ENCODE results near the gene MAP2K5.

The MAP2K5 gene

DNA sequence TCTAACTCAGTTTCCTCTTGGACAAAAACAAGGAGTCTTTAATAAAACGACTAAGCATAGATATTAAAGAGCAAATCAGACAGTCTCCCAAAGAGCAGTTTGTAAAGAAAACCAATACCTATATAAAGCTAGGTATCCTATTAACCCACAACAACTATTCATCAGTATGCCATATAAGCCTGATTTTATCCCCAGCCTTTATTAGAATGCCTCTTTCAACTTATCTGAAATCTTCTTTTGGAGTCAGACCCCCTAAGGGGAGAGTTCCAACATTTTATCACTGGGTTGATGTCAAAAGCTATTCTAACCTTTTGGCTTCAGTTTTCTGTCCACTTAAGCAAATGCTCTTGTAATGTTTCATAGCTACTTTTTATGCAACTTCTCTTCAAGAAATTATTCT is 17.8 kb downstream of the MAP2K5 start:
- DNase-seq, result no peak

DNA sequence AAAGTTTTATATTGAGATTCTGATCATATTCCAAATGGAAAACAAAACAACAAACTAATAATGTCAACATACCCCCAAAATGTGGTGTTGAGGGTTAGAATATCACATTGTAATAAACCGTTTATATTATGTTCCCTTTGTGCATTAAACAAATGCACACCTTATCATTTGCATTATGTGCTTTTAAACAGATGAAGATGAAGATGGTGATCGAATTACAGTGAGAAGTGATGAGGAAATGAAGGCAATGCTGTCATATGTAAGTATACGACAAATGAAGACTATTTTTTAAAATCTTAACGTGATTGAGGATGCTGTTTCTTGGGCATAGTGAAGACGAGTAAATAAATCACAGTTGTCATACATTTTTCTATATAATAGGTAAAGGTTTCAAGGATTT is 20.6 kb downstream of the MAP2K5 start:
- DNase-seq, result no peak

- DNase-seq, result no peak
These were observed 21.8 kb downstream of the MAP2K5 start for GRCh38 chr15:67564021-67564967.

DNA sequence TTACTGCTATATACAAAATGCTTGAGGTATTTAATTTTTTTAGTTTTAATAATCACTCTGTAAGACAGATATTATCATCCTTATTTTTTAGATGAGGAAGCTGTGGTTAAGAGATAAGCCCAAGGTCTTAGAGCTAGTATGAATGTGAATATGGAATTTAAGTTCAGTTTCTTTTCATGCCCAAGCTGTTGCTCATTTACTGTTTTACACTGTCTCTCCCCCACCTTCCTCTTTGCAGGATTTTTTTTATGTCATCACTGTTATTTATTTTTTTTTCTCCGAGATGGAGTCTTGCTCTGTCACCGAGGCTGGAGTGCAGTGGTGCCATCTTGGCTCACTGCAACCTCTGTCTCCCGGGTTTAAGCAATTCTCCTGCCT is 22.5 kb downstream of the MAP2K5 start:
- DNase-seq, result no peak

DNA sequence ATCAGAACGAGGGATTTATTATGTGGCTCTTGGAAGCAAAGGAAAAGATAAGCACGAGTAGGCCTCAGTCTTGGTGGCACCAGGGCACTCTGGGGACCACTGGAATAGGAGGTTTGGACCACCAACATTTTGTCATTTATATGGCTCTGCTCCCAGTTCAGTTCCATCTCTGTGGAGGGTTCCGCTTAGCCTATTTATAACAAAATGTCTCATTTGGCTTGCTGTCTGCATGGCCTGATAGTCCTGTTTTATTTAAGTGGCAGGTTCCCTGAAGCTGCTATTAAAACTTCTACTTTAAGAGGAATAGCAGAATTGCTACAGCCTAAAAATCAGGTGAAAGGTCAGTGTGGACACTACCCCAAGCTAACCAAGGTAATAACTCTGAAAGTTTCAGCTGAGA is 27.2 kb downstream of the MAP2K5 start:
- DNase-seq, result no peak

DNA sequence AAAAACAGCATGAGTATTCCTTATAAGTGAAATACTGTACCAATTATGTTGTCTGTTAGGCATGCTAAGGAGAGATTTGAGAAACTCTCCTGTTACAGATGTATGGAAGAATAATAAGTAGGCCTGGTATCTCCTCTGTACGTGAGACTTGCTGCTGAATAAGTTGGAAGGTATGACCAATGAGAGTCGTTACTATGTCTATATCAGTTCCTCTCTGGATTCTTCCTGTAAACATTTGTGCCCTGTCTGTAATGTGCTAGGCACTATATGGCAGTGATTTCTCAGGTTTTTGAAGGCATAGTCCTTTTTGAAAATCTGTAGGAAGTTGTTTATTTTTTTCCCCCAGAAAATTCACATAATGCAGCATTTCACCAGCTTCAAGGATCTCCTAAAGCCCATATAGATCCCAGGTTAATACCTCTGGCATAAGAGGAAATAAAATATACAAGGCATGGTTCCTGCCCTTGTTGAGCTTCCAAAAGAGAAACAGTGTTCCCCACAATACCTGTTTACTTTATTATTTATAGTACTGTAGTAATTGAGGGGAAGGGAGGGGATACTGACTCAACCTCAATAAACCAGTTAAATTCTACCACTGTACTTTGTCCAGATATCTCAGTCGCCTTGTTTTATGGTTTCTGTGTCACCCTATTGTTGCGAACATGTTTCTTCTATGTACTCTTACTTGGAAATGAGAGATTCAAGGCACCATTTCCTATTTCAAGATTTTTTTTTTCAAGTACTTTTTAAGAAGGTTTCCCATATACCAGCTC is 28.6 kb downstream of the MAP2K5 start:
- no peak for DNase-seq

DNA sequence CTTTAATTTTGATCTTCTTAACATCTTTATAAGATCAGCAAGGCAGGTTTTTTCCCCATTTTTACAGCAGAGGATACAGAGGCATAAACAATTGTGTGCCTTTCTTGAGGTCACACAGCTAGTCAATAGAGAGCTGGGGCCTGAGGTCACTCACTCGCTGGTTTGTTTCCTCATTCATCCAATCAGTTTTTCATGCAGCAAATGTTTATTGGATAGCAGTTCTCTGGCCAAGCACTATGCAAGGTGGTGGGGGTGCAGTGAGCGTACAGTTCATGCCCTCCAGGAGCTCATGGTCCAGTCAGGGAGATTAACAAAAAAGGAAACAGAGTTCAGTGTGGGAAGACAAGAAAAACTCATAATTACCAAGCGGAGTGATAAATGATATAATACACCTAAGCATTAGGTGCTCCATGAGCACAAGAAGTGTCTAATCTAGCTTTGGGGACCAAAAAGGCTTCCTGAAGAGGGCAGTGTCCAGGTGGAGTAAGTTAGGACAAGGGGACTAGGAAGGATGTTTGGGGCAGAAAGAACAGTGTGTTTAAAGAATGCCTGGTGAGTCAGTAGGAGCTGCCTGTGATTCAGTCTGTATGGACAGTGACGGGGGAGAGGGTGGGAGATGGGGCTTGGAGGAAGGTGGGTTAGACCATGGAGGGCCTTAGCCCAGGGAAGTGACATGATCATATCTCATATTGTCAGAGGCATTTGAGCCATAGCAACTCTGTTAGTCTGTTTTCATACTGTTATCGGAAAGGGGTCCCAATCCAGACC is 29.3 kb downstream of the MAP2K5 start:
- DNase-seq, result no peak

- no peak for DNase-seq
These were observed 30.7 kb downstream of the MAP2K5 start for GRCh38 chr15:67573194-67573593.

DNA sequence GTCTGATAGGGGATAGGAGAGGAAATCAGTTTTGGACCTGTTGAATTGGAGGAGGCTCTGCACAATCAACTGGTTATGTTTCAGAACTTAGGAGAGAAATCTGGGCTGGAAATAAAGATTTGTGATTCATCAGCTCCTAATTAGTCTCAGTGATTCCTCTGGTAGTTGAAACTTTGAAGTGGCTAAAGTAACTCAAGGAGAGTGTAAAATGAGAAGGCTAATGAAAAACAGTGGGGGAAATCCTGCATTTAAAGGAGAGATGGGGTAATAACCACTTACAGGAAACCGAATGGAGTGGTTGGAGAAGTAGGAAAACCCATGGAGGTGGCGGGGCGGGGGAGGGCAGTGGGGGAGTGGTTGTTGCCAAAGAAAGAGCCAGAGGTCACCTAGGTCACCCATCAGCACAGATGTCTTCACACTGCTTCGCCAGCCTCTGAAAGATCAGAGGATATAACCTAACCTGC is 32.6 kb downstream of the MAP2K5 start:
- DNase-seq, result no peak

- DNase-seq, result no peak
These were observed 35.6 kb downstream of the MAP2K5 start for GRCh38 chr15:67578020-67578600.

DNA sequence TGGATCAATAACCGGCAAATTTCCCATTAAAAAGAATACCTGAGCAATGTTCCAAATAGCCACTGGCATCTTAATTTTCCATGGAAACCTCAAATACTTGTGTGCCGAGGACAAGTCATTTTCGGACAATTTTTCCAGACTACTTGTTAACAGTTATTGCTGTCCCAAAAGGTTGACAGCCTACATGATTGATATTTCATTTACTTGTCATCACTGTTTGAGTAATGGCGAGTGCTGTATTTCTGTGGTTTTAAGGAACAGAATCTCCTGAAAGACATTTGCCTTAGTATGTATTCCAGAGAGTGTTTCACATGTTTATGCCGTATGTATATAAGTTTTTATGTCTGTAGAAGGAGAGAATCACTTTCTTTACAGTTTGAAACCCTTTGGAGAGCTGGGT is 36.7 kb downstream of the MAP2K5 start:
- DNase-seq, result no peak

- no peak for DNase-seq
These were observed 37.5 kb downstream of the MAP2K5 start for GRCh38 chr15:67579967-67580366.

DNA sequence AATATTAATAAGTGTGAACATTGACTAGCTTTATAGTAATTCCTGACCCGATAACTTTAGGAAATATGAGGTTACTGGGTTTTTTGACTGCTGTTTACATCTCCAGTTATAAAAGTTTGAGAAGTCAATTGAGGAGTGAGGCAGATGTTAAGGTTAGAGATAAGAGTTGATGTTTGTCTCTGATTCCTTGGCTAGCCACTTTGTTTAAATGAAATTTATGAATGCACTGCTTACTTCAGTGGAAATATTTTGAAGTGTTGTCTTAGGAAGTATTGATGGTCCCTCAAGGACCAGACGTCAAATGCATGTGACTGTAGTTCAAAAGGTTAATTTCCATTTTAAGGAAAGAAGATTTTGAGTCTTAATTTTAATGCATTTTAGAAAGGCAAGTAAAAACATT is 41.7 kb downstream of the MAP2K5 start:
- DNase-seq, result no peak

GRCh38 chr15:67585681-67586080 is 43.2 kb downstream of the MAP2K5 start:
- no peak for DNase-seq

- DNase-seq, result no peak
These were observed 44.8 kb downstream of the MAP2K5 start for GRCh38 chr15:67587331-67587730.

DNA sequence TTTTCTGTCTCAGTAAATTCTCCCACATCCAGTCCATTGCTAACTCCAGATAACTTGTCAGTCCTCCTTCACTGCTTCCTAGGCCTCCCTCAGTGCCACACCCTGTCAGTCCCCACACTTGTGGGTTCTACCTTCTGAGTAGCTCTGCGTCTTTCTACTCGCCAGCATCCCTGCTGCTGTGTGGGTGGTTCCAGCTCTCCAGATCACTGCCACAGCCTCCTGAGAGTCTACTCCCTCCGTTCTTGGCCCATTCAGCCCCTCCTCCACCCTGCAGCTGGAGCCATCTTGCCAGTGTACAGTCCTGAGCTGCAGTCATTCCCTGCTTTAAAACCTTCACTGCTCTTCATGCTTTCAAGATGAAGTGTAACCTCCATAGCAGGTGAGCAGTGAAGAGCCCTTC is 45.3 kb downstream of the MAP2K5 start:
- DNase-seq, result no peak

DNA sequence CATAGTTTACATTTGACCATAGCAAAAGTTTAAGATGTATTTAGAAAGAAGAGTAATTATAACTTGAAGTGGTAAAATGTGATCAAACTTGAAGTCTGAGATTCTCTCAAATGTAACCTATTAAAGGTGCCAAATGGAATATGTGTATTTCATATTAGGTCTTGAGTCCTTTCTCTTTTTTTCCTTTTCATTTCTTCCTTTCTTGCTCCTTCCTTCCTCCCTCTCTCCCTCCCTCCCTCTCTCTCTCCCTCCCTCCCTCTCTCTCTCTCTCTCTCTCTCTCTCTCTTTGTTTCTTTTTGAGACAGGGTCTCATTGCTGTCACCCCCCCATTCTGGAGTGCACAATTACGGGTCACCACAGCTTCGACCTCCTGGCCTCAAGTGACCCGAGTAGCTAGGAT is 47.7 kb downstream of the MAP2K5 start:
- no peak for DNase-seq

GRCh38 chr15:67592245-67592644 is 49.7 kb downstream of the MAP2K5 start:
- DNase-seq, result no peak

GRCh38 chr15:67593562-67593961 is 51.1 kb downstream of the MAP2K5 start:
- no peak for DNase-seq

DNA sequence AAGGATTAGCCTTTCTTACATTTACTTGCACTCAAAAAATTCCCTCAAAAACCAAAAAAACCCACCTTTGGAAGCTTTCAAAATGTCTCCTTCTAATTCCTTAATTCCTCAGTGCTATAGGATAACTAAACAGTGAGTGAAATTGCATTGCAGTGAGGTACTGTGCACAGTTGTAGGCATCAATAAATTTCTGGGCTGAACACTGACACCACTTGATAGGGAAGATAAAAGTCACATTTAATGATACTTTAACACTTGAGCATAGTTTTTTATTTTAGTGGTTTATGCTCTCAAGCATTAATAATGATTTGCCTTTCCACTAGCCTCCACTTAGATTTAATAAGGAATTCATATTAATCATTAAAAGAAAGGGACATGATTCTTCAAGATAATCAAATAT is 52.3 kb downstream of the MAP2K5 start:
- no peak for DNase-seq

- no peak for DNase-seq
These were observed 53.1 kb downstream of the MAP2K5 start for GRCh38 chr15:67595572-67595971.

GRCh38 chr15:67601073-67601472 is 58.6 kb downstream of the MAP2K5 start:
- no peak for DNase-seq

DNA sequence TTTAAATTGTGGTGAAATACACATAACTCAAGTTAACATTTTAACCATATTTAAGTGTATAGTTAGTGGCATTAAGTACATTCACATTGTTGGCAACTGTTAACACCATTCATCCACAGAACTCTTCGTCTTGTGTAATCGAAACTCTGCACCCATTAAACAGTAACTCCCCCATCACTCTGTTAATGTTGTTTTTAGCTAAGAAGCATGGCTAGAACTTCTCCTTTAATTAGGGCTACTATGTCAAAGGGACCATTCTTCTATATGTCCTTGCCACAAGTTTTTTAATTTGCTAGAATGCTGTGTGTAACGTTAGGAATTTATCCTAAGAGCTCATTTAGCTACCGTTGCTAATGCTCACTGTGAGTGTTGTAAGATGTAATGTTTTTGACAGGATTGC is 60.6 kb downstream of the MAP2K5 start:
- DNase-seq, result no peak
